DOHH2 (cell line): ENCODE results near the gene SAC3D1.
A peak's percentile ranks its signal among the peaks of the same experiment; 100 is the strongest.

Experiments
- H3F3A ChIP-seq: fragments of 200-600 bp; sonication (generic), shearing (Covaris generic); 2 replicates; pipeline ENCODE4 v1.6.0; 2016; ENCODE audit warnings: antibody characterized with exemption, mild to moderate bottlenecking; ENCODE audit not compliant: control insufficient read depth, insufficient read depth
- H3K27ac ChIP-seq: fragments of 200-600 bp; sonication (generic); 2 replicates; pipeline ENCODE4 v1.5.1; 2014; ENCODE audit warnings: low read depth, mild to moderate bottlenecking, low read length, moderate library complexity
- H3K27me3 ChIP-seq: fragments of 200-600 bp; sonication (generic); 2 replicates; pipeline ENCODE4 v1.6.1; 2014; ENCODE audit warnings: mild to moderate bottlenecking, low read length, mixed read lengths; ENCODE audit not compliant: control insufficient read depth
- H3K36me3 ChIP-seq: fragments of 200-600 bp; sonication (generic); 2 replicates; pipeline ENCODE4 v1.6.1; 2014; ENCODE audit warnings: mild to moderate bottlenecking, low read length, moderate library complexity, mixed read lengths; ENCODE audit not compliant: control insufficient read depth
- H3K4me1 ChIP-seq: fragments of 200-600 bp; sonication (generic); 2 replicates; pipeline ENCODE4 v1.6.1; 2014; ENCODE audit warnings: mild to moderate bottlenecking, low read length, mixed read lengths; ENCODE audit not compliant: control insufficient read depth
- H3K4me2 ChIP-seq: fragments of 200-600 bp; sonication (generic); 2 replicates; pipeline ENCODE4 v1.6.0; 2014; ENCODE audit warnings: mild to moderate bottlenecking, low read length, moderate library complexity
- H3K4me3 ChIP-seq: fragments of 200-600 bp; sonication (generic); 2 replicates; pipeline ENCODE4 v1.5.1; 2014; ENCODE audit warnings: mild to moderate bottlenecking, low read length, mixed read lengths
- H3K79me2 ChIP-seq: fragments of 200-600 bp; sonication (generic); 2 replicates; pipeline ENCODE4 v1.6.1; 2014; ENCODE audit warnings: mild to moderate bottlenecking, low read length, mixed read lengths; ENCODE audit not compliant: control insufficient read depth
- H3K9me2 ChIP-seq: fragments of 200-600 bp; sonication (generic); replicated peaks from 2 replicates; pipeline ENCODE4 v1.6.1; 2014; ENCODE audit warnings: mild to moderate bottlenecking, low read length, mixed read lengths; ENCODE audit not compliant: control insufficient read depth
- H3K9me3 ChIP-seq: fragments of 200-600 bp; sonication (generic); 2 replicates; pipeline ENCODE4 v1.6.1; 2014; ENCODE audit warnings: antibody characterized with exemption, low read length, mixed read lengths; ENCODE audit not compliant: control insufficient read depth, insufficient read depth
- H4K20me1 ChIP-seq: fragments of 200-600 bp; sonication (generic); 2 replicates; pipeline ENCODE4 v1.6.0; 2014; ENCODE audit warnings: low read depth, mild to moderate bottlenecking, antibody characterized with exemption, low read length, moderate library complexity; ENCODE audit not compliant: control insufficient read depth, insufficient read depth
- EZH2phosphoT487 ChIP-seq: fragments of 200-600 bp; sonication (generic); IDR thresholded peaks from 2 replicates; pipeline ENCODE4 v1.6.1; 2017; ENCODE audit warnings: borderline replicate concordance, mild to moderate bottlenecking, antibody characterized with exemption, low read length, moderate library complexity, mixed read lengths
- TF ChIP-seq, protein P1 (sequence below): fragments of 200-600 bp; sonication (generic); IDR thresholded peaks from one replicate; pipeline ENCODE4 v1.5.1; 2014; ENCODE audit warnings: antibody characterized with exemption, mild to moderate bottlenecking, low read depth, low read length; ENCODE audit not compliant: poor library complexity, severe bottlenecking

The SAC3D1 gene

DNA sequence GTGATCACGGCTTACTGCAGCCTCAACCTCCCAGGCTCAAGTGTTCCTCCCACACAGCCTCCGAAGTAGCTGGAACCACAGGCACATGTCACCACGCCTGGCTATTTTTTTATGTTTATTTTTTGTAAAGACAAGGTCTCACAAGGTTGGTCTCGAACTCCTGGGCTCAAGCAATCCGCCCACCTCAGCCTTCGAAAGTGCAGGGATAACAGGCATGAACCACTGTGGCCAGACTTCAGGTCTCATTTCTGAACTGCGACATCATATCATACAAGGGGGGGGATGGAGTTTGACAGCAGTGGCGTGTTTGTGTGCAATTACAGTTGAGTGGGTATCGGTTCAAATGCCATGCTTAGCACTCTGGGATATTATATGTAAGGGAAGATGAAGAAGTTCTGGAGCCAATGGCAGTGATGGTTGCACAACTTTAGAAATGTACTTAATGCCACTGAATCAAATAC, 10.4 kb downstream of the SAC3D1 start:
- H3K4me1 ChIP-seq, result peaks cover 24% of the 10 kb centered on the region
- TF ChIP-seq EZH2phosphoT487, result no peak
- TF ChIP-seq, protein P1, sequence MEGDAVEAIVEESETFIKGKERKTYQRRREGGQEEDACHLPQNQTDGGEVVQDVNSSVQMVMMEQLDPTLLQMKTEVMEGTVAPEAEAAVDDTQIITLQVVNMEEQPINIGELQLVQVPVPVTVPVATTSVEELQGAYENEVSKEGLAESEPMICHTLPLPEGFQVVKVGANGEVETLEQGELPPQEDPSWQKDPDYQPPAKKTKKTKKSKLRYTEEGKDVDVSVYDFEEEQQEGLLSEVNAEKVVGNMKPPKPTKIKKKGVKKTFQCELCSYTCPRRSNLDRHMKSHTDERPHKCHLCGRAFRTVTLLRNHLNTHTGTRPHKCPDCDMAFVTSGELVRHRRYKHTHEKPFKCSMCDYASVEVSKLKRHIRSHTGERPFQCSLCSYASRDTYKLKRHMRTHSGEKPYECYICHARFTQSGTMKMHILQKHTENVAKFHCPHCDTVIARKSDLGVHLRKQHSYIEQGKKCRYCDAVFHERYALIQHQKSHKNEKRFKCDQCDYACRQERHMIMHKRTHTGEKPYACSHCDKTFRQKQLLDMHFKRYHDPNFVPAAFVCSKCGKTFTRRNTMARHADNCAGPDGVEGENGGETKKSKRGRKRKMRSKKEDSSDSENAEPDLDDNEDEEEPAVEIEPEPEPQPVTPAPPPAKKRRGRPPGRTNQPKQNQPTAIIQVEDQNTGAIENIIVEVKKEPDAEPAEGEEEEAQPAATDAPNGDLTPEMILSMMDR, result no peak
- H3K4me2 ChIP-seq, result no peak overlapping the region

GRCh38 chr11:65053827-65054508, 13.0 kb downstream of the SAC3D1 start:
- TF ChIP-seq, protein P1, result no peak
- TF ChIP-seq EZH2phosphoT487, result no peak
- Histone ChIP-seq H3K36me3 (no peaks in the 10 kb centered on the region), H3K9me3 (no peaks in the 10 kb centered on the region), H3K4me1 (peaks cover 24% of the 10 kb centered on the region), H4K20me1 (no peaks in the 10 kb centered on the region), H3K79me2 (no peaks in the 10 kb centered on the region), H3K4me3 (peak overlapping the region; percentile 38), H3K27me3 (no peaks in the 10 kb centered on the region), H3F3A (no peaks in the 10 kb centered on the region), H3K27ac (no peak overlapping the region), H3K4me2 (peak overlapping the region; percentile 60), H3K9me2 (no peaks in the 10 kb centered on the region)

More for the DNA sequence above, 10.4 kb downstream of the SAC3D1 start:
- Histone ChIP-seq H3K27me3 (no peaks in the 10 kb centered on the region), H4K20me1 (no peaks in the 10 kb centered on the region), H3K27ac (no peak overlapping the region), H3K9me2 (no peaks in the 10 kb centered on the region), H3K36me3 (peaks cover 1% of the 10 kb centered on the region; the same call in 1 of the 2 replicates), H3F3A (no peaks in the 10 kb centered on the region), H3K79me2 (no peaks in the 10 kb centered on the region), H3K9me3 (no peaks in the 10 kb centered on the region), H3K4me3 (no peak overlapping the region)

GRCh38 chr11:65055538-65055937, 14.5 kb downstream of the SAC3D1 start:
- H3K9me2 ChIP-seq, result no peaks in the 10 kb centered on the region
- H3K79me2 ChIP-seq, result no peaks in the 10 kb centered on the region
- TF ChIP-seq, protein P1, result no peak
- no peak for TF ChIP-seq EZH2phosphoT487
- no peaks in the 10 kb centered on the region; the same call in 1 of the 2 replicates for H3K27me3 ChIP-seq
- H3K36me3 ChIP-seq, result no peaks in the 10 kb centered on the region
- no peaks in the 10 kb centered on the region for H3F3A ChIP-seq
- peaks cover 30% of the 10 kb centered on the region for H3K4me1 ChIP-seq
- H3K4me2 ChIP-seq, result no peak overlapping the region
- H3K27ac ChIP-seq, result no peak overlapping the region
- no peaks in the 10 kb centered on the region for H4K20me1 ChIP-seq
- H3K9me3 ChIP-seq, result no peaks in the 10 kb centered on the region
- H3K4me3 ChIP-seq, result no peak overlapping the region
